ENCODE data around the gene SPATA17.
"Not testable (repeated sequence)": the region's sequence is repeated elsewhere in the genome, so short reads cannot be mapped to it uniquely, and the experiment has no call there.

SPATA17 gene, protein sequence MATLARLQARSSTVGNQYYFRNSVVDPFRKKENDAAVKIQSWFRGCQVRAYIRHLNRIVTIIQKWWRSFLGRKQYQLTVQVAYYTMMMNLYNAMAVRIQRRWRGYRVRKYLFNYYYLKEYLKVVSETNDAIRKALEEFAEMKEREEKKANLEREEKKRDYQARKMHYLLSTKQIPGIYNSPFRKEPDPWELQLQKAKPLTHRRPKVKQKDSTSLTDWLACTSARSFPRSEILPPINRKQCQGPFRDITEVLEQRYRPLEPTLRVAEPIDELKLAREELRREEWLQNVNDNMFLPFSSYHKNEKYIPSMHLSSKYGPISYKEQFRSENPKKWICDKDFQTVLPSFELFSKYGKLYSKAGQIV

DNA sequence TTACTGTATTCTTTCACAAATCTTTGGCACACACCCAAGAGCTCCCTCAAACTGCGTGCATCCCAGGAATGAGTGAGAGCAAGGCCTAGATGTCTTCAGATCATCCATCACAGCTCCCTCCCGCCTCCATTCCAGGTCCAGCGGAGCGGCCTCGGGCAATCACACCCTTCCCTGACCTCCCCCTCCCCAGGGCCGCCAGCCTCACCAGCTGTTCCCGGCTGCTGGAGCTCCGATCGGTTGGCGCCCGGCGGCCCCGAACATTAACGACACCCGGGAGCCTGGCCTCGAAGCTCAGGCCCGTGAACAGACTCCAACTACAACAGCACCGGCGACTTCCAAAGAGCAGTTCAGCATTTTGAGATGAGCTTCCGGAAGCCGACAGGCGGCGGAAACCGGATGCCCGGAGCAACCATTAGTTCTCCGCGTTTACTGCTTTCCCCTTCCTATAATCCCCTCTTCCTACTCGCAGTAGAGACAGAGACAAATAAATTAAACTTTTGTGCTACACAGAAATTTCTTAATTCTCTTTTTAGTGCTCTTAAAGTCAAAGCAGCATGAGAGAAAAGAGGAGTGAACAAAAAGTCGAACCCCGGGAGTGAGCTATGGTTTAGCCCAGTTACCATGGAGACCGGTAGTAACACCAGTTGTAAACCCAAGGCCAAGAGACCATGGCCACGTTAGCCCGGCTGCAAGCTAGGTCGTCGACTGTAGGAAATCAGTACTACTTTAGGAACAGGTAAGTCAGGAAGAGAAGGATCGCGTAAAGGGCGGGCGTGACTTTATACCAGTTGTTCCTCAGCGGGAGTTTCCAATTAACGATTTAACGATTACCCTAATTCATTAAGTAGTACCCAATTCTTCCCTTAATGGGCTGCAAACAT lies at the start of gene SPATA17, which contains the start of gene GPATCH2:
TSS of gene SPATA17 (plus strand) at position 634 of the 881 bp plus-strand sequence. CDS start at position 669, 35 bp downstream.
TSS of gene GPATCH2 (minus strand) at position 380 of the 881 bp plus-strand sequence. CDS start at position 261, 119 bp downstream.
- DNase-seq = peak; percentile 90

DNA sequence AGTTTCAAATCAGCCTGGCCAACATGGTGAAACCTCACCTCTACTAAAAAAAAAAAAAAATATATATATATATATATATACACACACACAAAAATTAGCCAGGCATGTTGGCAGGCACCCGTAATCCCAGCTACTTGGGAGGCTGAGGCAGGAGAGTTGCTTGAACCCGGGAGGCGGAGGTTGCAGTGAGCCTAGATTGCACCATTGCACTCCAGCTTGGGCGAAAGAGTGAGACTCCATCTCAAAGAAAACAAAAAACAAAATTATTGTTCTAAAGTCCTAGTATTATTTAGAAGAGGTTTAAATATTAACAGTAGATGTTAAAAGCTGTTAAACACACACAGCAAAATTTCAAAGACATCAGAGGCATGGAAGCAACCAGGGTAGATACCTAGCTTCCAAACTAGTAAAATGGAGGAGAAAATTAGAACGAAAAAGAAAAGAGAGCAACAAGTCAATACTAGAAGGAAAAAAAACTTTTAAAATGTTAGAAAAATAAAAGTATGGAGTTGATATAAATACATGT lies 46.8 kb upstream of the SPATA17 start:
- DNase-seq = not testable (repeated sequence)

DNA sequence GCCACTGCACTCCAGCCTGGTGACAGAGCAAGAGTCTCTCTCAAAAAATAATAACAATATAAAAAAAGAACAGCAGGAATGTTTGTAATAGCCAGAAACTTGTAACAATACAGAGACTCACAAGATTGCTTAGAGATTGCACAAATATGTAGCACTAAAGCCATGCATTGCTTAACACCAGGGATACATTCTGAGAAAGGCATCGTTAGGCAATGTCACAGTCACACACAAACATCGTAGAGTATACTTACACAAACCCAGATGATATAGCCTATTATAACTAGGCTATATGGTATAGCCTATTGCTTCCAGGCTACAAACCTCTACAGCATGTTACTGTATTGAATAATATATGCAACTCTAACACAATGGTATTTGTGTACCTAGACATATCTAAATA lies 45.6 kb upstream of the SPATA17 start:
- DNase-seq = no peak

DNA sequence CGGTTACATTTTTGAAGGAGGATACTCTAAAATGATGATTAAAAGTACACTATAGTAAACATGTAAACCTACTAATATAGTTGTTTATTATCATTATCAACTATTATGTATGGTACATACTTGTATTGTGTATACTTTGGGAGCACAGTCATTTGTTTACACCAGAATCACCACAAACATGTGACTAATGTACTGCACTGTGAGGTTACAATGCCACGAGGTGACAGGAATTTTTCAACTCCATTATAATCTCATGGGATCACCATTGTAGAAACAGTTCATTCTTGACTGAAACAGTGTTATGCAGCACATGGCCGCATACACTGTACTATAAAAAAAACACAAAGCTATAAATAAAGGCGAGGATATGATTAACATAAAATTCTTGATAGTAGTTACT lies 44.6 kb upstream of the SPATA17 start:
- DNase-seq = no peak

DNA sequence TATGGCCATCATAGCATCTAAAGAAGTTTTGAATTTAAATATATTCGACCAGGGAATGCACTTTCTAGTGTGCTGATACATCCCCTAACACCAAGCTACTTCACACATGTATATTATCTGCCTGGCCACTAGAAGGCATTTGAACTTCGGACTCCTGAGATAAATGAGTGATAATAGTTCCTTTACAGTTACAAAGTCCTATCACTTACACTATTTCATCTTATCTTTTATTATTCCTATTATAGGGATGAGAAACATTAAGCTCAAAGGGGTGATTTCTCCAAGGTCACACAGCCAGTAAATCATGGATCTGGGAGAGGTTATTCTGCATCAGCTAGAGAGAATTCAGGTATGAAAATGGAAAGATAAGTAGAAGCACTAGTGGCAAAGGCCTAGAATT lies 40.5 kb upstream of the SPATA17 start:
- DNase-seq = no peak

DNA sequence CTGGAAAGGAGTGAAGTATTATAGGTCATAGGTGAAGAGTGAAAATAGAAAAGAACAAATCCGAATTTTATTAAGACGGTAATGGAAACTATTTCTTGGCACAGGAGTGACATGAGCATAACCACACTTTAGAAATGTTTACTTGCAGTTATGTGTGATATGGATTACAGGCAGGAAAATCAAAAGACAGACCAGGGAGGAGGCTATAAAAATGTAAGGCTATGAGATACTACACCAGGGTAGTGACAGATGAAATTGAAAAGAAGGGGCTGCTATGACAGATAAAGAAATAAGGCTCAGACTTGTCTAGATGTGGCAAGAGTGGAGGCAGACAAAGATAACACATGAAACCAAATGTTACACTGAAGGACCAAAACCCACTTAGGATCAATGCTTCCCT lies 32.0 kb upstream of the SPATA17 start:
- no peak for DNase-seq

DNA sequence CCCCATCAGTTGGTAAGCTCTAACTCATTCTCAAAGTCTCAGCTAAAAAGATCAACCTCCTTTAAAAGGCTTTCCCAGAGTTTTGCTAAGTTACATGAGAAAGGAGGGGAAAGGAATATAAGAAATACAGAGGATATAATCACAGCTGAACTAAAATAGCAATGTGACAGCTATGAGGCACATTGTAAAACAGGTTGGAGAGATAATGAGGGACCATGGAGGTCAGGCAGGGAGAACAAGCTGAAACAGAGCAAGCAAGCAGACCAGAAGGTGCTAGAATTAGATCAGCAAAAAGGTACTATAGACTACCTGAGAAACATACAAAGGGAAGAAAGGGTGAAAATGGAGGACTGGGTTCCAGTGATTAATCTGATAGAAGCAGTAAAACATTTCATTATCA lies 28.8 kb upstream of the SPATA17 start:
- no peak for DNase-seq

DNA sequence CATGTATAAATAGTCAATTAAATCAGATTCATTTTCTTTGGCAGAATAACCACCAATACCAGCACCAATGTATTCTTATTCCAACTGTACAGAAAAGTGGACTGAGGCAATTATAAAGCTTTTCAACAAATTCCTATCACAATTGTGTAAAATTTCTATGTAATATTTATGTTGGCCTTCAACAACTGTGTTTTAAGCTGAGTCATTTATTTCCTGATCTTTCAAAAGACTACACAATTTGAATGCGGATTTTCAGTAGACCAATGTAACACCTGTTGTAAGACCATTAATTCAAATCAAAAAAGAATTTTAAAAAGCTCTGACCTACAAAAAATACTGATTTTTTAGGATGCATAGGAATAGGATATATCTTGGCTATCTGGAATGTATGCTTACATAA lies 25.8 kb upstream of the SPATA17 start:
- DNase-seq = no peak

DNA sequence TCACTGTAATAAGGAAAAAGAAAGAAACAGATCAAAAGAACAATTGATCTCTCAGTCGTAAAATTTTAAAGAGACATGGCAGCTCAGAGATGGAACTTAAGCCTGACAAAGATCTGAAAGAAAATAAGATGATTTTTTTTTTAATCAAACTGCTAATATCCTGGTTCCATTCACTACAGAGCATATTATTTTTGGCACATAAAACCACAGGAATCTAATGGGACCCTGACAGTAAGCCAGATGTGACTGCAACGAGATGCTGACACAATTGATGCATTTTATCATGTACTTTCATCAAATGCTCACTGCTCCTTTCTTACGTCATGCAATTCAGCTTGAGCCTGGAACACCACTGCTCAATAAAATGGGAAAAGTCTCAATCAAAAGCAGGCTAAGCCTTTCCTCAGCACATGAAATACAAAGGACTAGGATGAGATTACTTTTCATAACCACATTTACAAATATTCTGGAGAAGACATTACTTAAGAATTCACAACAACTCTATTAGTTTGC lies 16.9 kb upstream of the SPATA17 start:
- DNase-seq = no peak

DNA sequence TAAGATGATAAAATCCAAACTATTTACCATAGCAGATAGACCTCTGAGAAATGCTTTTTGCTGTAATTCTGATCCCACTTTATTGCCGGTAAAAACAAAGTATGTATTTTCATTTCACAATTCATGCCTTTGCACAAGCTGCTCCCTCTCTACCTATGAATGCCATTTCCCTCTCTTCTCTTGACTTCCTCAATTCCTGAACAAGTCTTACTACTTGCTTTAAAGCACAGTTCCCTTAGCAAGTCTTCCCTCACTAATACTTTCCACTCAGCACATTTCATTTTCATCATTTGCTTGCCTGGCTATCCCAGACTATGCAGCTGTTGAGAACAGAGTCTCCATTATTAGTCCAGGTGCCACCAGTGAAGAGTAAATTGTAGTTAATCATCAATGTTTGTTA lies 14.0 kb upstream of the SPATA17 start:
- no peak for DNase-seq

DNA sequence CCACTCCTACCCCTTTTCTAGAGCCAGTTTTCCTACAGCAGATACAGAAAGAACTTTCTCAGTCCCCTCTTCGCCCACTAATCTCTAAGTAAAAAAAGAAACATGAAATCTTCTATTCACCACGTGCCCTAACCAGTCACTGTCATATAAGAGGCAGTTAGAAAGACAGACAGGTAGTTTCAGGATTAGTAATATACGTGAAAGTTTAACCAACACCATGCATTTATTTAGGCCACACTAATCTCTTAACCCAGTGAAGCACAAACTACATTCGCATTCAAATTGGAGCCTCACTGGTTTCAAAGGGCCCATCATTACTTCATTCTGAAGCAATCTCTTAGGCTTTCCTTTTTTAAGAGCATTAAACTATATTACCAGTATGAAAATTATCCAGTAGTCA lies 10.3 kb upstream of the SPATA17 start:
- no peak for DNase-seq

DNA sequence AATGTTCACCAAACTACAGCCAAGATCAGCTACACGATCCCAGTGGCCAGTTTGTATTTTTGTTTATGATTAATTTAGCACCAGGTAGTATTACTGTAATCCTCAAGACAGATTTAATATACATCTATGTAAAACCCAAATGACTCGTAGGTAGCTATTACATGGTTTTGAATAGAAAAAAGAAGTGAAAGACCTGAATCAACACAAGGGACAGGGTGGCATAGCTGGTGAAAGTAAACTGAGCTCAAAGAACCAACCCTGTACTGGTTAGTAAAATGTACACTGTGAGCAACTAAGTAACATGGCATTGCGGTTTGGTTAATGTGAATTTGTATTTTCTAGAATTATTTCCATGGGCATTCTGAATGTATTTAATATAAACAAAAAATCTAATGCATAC lies 9.1 kb upstream of the SPATA17 start:
- no peak for DNase-seq

DNA sequence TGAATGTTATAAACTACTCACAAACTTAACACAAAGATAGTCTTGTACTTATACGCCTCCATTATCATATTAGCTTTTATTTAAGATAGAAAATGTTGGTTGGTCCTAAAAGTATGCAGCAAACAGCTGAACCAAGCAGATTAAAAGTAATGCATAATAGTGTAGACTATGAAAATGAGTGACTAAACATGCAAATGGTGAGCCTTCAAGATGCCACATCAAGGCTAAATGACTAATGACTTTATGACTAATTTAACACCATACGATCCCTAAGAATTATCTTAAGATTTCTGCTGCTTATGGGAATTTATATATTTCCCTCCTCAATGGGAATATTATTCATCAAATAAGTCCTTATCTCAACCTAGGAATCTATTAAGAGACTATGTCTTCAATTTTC lies 4.8 kb upstream of the SPATA17 start:
- no peak for DNase-seq

DNA sequence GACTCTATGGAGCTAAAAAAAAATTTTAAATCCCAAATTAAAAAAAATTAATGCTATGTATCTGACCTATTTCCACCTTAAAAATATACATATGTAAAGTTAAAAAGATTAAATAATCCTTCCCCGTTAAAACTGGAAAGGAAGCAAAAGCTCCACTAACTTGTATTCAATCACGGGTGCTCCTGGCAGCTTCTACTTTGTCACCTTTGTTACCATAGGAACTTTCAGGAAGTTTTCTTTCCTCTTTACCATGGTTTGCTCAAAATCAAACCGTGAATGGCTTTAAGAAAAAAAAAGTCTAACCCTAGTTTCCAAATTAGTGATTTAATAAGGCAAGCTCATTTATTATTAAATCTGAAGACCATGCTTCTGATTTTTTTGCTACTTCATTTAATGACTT lies 3.7 kb upstream of the SPATA17 start:
- no peak for DNase-seq

DNA sequence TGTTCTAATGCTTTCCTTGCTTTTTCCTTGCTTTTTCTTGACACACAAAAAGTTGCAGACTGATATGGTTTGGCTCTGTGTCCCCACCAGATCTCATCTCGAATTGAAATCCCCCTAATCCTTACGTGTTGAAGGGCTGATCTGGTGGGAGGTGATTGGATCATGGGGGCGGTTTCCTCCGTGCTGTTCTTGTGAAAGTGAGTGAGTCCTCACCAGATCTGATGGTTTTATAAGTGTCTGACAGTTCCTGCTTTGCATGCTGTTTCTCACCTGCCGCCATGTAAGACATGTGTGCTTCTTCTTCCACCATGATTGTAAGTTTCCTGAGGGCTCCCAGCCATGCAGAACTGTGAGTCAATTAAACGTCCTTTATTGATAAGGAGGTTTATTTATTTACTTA lies 11.3 kb downstream of the SPATA17 start:
- no peak for DNase-seq

DNA sequence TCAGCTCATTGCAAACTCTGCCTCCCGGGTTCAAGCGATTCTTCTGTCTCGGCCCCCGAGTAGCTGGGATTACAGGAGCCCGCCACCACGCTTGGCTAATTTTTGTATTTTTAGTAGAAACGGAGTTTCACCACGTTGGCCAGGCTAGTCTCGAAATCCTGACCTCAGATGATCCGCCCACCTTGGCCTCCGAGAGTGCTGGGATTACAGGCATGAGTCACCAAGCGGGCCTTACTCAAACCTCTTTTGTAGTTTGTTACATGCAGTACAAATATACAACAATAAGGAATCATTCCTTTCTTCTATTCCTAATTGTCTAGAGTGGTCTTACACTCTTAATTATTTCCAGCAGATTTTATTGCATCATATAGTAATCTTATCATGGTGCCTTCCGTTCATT lies 16.6 kb downstream of the SPATA17 start:
- DNase-seq = no peak

DNA sequence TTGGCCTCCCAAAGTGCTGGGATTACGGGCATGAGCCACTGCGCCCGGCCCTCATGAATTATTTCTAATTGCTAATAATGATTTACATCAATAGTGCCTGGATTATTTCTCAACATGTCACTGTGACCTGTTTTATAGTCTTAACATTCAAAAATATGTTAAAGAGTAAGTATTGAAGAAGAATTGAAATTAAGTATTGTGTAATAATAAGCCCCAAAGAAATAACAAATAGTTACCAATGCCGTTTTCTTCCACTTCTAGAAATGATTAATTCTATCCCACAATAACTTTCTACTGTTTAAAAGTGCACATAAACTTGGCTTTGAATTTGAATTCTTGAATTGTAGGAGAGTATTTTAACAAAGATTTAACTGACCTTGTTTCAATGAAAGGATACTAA lies 19.5 kb downstream of the SPATA17 start:
- DNase-seq = no peak

DNA sequence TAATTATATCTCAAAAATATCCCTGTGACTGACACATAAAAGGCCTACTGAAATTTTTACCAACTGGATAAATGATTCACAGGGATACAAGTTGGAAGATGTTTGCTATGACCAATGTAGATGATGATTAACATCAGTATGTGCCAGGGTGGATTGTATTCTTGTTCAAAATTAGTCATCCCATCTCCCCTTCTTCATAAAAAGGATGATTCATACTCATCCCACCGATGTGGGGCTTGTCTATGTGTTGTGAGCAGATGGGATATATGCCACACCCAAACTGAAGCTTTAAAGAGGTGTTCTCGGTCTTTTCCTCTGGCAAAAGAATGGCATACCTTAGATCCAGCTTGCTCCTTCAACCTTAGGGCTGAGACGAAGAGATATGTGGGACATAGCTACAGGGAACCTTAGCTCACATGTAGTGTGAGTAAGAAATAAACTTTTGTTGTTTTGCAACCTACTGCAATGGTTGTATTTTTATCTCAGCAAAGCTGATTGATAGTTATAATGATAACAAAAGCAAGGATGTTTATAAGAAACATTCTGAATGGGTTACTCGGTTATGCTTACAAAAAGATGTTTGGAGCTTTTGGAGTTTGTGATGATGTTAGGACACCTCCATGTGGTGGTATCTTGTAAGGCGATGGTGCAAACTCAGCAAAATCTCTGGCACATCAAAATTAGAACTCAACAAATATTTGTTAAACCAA lies 29.4 kb downstream of the SPATA17 start:
- DNase-seq = peak; percentile 8

DNA sequence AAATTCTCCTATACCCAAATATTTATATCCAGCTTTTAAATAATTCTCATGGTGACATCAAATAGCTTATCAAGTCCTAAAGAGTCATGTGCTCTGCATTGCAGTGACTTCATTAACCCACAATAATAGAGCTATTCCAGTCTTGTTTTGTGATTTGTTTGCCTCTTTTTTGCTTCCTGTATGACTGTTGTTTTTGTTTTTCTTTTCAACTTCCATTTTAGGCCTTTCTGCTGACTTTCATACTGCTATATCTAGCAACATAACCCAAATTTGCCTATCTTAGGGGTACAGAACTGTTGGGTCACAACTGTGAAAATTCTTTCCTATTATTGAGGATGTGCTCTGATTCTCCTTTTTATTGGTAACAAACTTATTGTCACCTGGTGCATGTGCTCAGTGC lies 30.3 kb downstream of the SPATA17 start:
- DNase-seq = no peak

DNA sequence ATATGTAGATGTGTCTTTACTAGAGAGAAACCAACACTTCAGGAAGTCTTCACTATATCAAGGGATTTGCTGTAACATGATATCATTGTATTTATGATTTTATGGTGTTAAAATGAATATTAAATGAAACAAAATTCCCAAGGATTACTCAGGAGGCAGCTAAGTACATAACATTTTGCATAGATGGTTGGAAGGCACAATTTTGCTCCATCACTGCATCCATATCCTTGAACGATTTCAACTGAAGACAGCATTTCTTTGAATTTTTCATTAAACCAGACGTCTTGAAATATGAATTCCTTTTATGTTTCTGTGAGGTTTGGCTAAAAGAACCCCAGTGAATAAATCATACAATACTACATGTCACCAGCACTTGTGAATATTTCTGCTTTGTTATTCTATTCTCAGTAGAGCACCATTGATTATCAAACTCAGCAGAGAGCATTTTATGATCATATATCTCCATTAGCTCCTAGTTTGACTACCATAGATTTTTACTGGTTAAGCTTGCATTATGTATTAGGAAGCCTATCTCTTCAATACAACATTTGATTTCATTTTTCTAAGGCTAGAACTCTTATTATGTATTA lies 37.3 kb downstream of the SPATA17 start:
- DNase-seq = no peak

DNA sequence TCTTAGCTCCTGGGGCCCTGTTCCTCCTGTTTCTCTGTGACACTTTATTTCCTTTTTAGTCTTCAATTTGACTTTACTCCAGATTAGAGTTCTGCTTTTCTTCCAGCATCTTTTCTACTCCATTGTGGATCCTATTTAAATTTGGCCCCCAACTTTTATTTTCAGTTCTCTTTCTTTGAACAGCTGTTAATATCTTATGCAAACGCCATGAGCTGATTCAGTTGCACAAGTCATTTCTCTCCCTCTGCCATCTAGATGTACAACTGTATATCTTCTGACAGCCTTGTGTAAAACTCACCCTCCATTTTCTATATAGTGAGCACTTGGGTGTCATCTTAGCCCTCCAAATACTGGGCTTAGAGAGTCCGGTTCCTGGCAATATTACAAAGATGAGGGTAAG lies 42.2 kb downstream of the SPATA17 start:
- peak; percentile 73 for DNase-seq

DNA sequence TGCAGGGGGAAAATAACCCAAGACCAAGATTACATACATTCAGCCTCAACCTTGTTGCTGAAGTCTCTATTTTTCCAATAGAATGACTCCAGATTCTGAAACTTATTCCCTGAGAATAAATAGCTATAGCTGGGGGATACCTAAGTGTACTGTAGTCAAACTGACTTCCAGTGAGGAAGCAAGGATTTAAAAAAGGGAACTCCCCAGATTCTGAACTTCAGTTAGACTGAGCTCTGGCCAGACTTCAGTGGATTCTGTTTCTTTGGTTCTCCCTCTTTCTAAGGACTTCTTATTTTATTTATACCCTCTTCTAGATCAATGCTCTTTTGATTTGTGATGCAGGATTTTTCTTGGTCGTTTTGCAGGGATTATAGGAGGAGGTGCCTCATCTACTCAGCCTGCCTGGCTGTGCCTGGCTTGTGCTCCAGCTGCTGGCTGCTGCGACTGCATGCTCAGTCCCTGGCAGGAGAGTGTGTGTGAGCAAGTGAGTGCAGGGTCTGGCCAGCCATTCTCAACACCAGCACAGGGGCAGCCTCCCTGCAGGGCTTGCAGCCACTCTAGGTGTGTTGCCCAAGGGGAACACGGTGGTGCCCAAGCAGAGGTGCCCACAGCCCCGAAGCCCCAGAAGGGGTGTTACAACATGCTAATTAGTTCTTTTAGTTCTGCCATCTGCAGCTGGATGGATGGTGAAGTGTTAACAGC lies 43.0 kb downstream of the SPATA17 start:
- peak; percentile 21 for DNase-seq
